NCI-H748 treated with DMSO at 0.1 percent for 48 hours (cell line): ENCODE data around the gene SPNS2.

Source experiments
- DNase-seq: peaks from one replicate; lab custom pipeline; 2025; lab: John Stamatoyannopoulos, UW

SPNS2 gene

GRCh38 chr17:4588391-4588790 lies 89.7 kb downstream of the SPNS2 start:
- no peak for DNase-seq
